ENCODE data around the gene TTC21A. TPM values are rescaled to one million over a fixed set of nuclear protein-coding genes. Genes with fewer than 3 reads are reported as not detected.

TTC21A gene
- total RNA-seq, 1 experiment from 2014 or later, result 1.7 TPM

GRCh38 chr3:39139442-39139841 is 32.0 kb downstream of the TTC21A start:
- H4K20me1 ChIP-seq (ENCODE audit: control insufficient read depth, insufficient read depth, insufficient read length), result no peaks in the 10 kb centered on the region
- H3K9ac ChIP-seq (ENCODE audit: extremely low read depth, insufficient read length, low read length), result no peak overlapping the region
- peaks cover 2% of the 10 kb centered on the region in 2 experiments; a peak in 2 of 4 replicates for H3K4me1 Mint-ChIP-seq
- no peak overlapping the region for H4K5ac ChIP-seq (ENCODE audit: insufficient read length, low read depth, low read length)
- H3K27ac ChIP-seq (ENCODE audit: insufficient read length, low read depth, low read length), result no peak overlapping the region
- WGBS (ENCODE audit: extremely low coverage, insufficient read length, low lambda C conversion rate), result no CpG with 5 or more reads among the region's 2 CpGs
- H3K23ac ChIP-seq (ENCODE audit: insufficient read length, low read depth, low read length), result no peak overlapping the region
- no peak overlapping the region for H2BK120ac ChIP-seq (ENCODE audit: low read depth, low read length, poor library complexity, severe bottlenecking)
- no peak overlapping the region for H4K8ac ChIP-seq (replicated peaks; ENCODE audit: insufficient read length, low read depth, low read length)
- H3K4me3 Mint-ChIP-seq, result no peak overlapping the region
- H3K4me1 ChIP-seq (ENCODE audit: insufficient read depth, low read length), result no peaks in the 10 kb centered on the region
- no peak overlapping the region for H3K56ac ChIP-seq (ENCODE audit: insufficient read length, low read depth, low read length)
- H3K23me2 ChIP-seq (ENCODE audit: insufficient read length, low read depth, low read length, poor library complexity, severe bottlenecking), result no peaks in the 10 kb centered on the region
- H4K91ac ChIP-seq (ENCODE audit: insufficient read length, low read depth, low read length), result no peak overlapping the region
- no peaks in the 10 kb centered on the region for H3K27me3 Mint-ChIP-seq (ENCODE audit: low read depth)
- no peak overlapping the region for H2BK5ac ChIP-seq (ENCODE audit: insufficient read length, low read length)
- H3K9me3 ChIP-seq (ENCODE audit: control insufficient read depth, low read depth, low read length), result no peaks in the 10 kb centered on the region
- no peak overlapping the region for H2BK12ac ChIP-seq (ENCODE audit: insufficient read length, low read depth, low read length)
- H2AK5ac ChIP-seq (ENCODE audit: insufficient read length, low read length), result no peak overlapping the region
- H3K14ac ChIP-seq (ENCODE audit: insufficient read depth, low read length), result no peak overlapping the region
- no peak overlapping the region for H3K27ac Mint-ChIP-seq
- H2BK20ac ChIP-seq (ENCODE audit: low read depth, low read length, poor library complexity, severe bottlenecking), result no peak overlapping the region
- no peak overlapping the region for H2BK15ac ChIP-seq (ENCODE audit: low read depth, low read length)
- no peak overlapping the region for H3T11ph ChIP-seq (ENCODE audit: low read length)
- no peaks in the 10 kb centered on the region for H3K27me3 ChIP-seq (ENCODE audit: insufficient read depth, low read length)
- no peak overlapping the region for H3K4me2 ChIP-seq (ENCODE audit: insufficient read depth, insufficient read length, low read length)
- H3K79me2 ChIP-seq (ENCODE audit: insufficient read depth, low read length), result no peaks in the 10 kb centered on the region
- peaks cover 7 to 27% (median 20%) of the 10 kb centered on the region in 3 experiments; a peak in 6 of 7 replicates for H3K36me3 Mint-ChIP-seq (ENCODE audit: insufficient read depth in 1 of 3, low read depth in 3 of 3)
- H3K4ac ChIP-seq (ENCODE audit: low read depth, low read length), result no peak overlapping the region
- DNase-seq, result peak; percentile 4
- H3K9me3 Mint-ChIP-seq, result no peaks in the 10 kb centered on the region
- TF ChIP-seq CTCF (conservative IDR thresholded peaks at IDR 0.05), result no peak
- H2AFZ ChIP-seq (ENCODE audit: low read length), result no peak overlapping the region
- no peak overlapping the region for H3K18ac ChIP-seq (ENCODE audit: insufficient read length, low read depth, low read length)
- H3K79me1 ChIP-seq (ENCODE audit: insufficient read depth, low read depth, low read length, poor library complexity, severe bottlenecking), result no peaks in the 10 kb centered on the region
